Stimulated activated CD4-positive, alpha-beta T cell treated with anti-CD3 and anti-CD28 coated beads, Interleukin-1b, Interleukin-23, amount 100 ng/mL, for 24 hours (primary cell): ENCODE data around the gene LMOD3.

ENCODE experiments used
- DNase-seq, 4 experiments: peaks; one replicate each; pipeline ENCODE4 v3.0.0-alpha.2; 2020; ENCODE audit warnings: low read depth in 4 of 4, low spot score in 1 of 4

Gene LMOD3

DNA sequence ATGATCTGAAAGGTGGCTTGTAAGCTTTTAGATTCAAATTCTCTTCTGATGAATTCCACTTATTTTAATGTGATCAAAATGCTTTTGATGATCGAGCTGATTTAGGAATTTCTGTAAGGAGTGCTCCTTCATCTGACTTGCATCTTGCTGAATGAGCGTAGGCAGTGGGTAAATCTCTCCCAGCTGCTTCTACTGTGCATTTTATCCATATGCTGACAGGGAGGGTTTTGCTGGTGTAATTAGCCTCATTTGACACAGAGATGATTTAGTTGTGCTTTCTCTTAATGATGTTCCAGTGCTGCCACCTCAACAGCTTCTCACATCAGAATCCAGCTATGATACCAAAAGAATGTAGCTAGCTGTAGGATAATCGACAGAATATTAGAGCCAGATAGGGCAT, 3.8 kb upstream of the LMOD3 start:
- DNase-seq: no peak

GRCh38 chr3:69121950-69122349, 445 bp downstream of the LMOD3 start:
- no peak for DNase-seq

DNA sequence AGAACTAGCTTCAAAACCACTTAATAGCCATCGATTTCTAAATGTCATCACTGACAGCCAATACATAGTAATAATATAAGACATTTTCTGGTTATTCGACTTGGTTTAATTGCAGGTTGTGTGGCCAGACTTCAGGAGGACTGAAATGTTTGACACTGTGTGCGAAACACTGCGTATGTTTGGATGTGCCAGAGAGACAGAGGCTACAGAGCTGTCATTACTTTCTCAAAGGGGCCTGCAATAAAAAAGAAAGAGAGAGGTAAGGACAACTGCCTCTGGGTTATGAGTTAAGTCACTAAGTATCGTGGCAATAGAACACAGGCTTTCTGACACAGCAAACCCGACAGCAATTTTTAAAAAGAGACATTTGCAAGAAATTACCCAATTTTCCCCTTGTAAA, 882 bp downstream of the LMOD3 start:
- DNase-seq: no peak

GRCh38 chr3:69120879-69121464, 1.4 kb downstream of the LMOD3 start:
- DNase-seq: peak; percentile 64 to 76 (median 66)

DNA sequence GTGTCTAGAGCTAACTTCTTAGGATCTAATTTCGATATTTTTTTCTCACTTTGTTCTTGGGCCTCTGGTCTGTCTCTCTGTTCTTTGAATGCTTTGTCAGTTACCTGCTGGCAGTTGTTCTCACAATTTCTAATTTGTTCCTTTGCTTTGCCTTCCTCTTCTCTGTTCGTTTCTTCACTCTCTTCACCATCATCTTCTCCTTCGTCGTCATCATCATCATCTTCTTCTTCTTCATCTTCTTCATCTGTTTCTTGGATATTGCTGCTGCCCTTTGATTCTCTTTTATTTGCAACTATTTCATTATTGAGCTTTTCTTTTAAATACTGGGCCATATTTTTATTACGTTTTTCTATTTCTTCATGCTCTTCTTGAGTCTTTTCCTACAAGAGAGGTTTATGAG, 2.7 kb downstream of the LMOD3 start:
- DNase-seq: no peak

DNA sequence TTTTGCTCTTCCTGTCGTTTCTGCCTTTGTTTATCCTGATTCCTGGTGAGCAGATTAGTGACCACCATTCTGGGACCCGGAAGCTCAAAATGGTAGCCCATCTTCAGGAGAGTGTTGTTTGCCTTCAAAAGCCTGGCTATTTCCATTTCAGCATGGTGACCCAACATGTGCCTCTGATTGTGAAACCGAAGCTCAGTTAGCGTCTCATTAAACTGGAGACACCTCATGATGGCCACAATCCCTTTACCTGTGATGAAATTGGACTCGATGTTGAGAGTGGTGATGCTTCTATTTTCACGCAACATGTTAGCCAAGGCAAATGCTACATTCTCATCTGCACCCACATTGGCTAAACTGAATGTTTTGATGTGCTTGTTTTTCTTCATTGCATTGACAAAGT, 3.3 kb downstream of the LMOD3 start:
- DNase-seq: no peak

GRCh38 chr3:69118555-69118954, 3.8 kb downstream of the LMOD3 start:
- no peak for DNase-seq

DNA sequence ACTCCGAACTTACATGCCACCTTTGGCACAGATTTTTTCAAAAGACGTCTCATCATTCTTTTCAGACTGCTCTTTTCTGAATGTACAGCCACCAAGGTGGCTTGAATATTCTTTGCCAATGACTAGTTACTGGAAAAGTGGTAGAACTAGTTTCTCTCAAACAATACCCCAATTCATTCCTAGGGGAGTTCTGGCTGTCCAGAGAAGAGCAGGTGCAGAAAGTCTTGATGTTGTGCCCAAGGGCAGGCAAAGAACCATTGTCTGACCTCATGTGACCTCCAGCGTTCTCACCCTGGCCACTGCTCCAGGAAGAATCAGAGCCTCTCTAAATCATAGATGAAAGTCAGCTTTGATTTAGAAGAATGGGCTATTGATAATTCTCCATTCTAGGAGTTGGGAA, 5.5 kb downstream of the LMOD3 start:
- no peak for DNase-seq

DNA sequence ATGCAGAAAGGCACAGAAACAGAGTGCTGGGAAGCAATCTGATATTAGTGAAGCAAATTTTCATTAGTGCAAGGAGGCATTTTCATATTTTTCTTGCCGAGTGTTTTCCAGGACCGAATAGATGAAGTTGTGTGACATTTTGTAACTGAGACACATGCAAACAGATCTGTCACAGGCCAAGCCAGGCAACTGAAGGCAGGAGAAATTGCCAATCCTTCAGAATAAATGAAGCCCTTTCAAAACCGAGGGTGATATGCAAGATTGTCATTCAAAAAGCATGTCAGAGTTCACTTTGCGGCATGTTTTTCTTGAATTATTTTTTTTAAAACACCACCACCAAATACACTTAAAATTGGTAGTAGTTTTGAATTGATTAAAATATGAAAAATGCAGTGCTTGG, 6.2 kb downstream of the LMOD3 start:
- DNase-seq: no peak

- no peak for DNase-seq
These were observed 6.7 kb downstream of the LMOD3 start for GRCh38 chr3:69115731-69116130.

GRCh38 chr3:69113536-69113935, 8.9 kb downstream of the LMOD3 start:
- DNase-seq: no peak

DNA sequence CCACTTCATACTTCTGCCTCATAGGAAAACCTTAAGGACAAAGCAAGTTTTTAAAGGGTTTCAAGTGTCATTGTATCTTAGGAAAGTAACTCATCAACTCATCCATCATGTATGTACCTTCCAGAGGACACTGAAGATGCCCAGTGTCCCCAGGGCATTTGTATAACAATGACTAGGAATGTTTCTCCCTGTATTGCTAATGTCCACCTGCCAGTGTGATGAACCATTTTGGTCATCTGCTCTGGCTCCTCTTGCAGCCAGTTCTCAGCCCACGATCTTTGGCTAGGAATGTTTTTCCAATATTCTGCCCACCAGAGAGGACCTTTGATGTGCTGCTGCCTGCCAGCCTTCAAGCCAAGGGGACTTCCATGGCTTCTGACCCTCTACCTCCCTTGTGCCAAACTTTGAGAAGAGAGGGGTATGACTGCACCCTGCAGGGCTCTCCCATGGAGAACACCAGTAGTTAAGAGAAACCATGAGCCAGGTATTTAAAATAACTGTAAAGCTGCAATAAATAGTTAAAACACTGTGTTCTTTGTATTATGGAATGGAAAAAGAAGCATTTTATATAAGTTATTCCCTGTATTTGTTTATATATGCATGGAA, 11.4 kb downstream of the LMOD3 start:
- no peak for DNase-seq

- DNase-seq: no peak
These were observed 13.6 kb downstream of the LMOD3 start for GRCh38 chr3:69108811-69109210.

DNA sequence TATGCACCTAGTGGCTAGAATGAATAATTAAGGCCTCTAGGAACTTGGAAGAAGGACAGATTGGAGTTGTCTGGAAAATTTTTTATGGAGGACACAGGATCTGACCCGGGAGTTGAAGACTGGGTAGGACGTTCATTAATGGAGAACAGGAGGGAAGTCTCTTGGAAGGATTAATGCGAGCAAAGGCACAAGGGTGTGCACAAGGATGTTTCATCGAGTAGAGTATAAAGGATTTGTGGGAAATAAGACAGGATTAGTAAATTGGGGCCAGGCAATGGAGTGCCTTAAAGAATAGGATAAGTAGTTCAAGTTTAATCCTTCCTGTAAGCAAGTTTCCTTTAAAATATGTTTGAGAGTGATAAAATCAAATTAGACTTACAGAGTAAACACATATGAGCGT, 14.6 kb downstream of the LMOD3 start:
- no peak for DNase-seq

- no peak for DNase-seq
These were observed 17.1 kb downstream of the LMOD3 start for GRCh38 chr3:69105320-69105719.

DNA sequence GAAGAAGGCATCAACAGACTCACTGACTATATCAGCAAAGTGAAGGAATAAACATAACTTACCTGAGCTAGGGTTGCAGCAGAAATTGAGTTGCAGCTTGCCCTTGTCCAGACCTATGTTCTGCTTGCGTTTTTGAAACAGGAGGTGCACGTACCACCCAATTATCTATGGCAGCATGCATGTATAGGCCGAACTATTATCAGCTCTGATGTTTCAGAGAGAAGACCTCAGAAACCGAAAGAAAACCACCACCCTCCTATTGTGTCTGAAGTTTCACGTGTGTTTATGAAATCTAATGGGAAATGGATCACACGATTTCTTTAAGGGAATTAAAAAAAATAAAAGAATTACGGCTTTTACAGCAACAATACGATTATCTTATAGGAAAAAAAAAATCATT, 17.8 kb downstream of the LMOD3 start:
- DNase-seq: no peak

DNA sequence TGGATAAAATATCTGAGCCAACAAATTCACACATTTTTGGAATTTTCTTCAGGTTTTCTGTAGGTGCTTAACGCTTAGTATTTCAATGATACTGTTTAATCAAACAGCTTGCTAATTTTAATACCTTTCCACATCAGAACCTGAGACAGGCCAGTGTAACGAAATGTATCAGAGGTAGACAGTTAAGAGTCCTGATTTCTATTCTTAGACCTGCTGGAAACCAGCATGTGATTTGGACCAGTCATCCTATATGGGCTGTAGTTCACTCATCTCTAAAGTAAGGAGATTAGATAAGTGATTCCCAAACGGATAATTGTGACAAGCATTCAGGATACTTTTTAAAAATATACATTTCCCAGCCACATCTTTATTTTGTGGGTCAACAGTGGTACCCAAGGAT, 19.3 kb downstream of the LMOD3 start:
- no peak for DNase-seq

- DNase-seq: no peak
These were observed 20.0 kb downstream of the LMOD3 start for GRCh38 chr3:69102384-69102783.

DNA sequence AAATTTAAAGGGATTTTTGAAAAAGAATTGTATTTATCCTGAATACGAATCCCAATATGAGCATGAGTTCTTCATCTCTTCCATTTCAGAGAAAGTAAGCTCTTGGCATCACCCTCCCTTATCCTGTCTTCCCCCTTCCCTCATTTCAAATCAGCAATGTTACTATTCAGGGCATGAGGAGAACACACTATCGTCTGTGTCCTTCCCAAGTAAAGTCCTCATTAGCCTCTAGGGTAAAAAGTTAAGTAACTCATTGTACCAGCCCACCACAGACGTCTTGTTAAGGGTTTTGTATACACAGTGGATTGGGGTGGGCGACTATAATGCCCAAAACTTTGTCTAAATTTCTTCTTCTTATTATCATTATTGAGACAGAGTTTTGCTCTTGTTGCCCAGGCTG, 22.8 kb downstream of the LMOD3 start:
- no peak for DNase-seq

GRCh38 chr3:69097407-69098086, 24.8 kb downstream of the LMOD3 start:
- no peak for DNase-seq

DNA sequence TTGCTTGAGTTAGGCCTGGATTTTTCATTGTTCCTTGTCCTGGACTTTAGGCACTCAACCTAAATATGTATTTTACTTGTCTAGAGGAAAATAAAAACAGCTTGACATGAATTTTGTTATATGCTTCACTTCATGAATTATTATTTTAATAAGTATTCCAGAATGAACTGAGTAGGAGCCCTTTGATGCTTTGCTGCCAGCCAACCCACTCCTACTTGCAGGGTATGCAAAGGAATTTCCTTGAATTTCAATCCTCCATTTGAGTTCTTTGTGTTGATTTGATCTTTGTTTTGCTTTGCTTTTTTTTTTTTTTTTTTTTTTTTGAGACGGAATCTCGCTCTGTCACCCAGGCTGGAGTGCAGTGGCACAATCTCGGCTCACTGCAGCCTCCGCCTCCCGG, 26.1 kb downstream of the LMOD3 start:
- no peak for DNase-seq

DNA sequence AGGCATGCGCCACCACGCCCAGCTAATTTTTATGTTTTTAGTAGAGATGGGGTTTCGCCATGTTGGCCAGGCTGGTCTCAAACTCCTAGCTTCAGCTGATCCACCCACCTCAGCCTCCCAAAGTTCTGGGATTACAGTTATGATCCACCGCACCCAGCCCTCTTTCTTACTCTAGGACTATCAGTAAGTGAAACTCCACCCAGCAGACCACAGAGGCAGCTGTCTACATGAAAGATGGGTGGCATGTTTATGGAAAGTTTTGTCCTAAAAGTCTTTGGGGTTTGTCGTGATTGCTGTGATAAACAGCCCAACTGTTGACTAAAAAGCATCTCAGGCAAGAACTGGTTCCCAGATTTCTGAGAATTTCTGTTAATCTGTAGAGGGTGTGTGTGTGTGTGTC, 26.8 kb downstream of the LMOD3 start:
- no peak for DNase-seq
